ENCODE data around the gene TMEM154. TPM values are rescaled to one million over a fixed set of nuclear protein-coding genes. Genes with fewer than 3 reads are reported as not detected.

The TMEM154 gene
- total RNA-seq, 1 donor, result 11.2 TPM

GRCh38 chr4:152719801-152720556 lies 40.2 kb upstream of the TMEM154 start:
- peak overlapping the region; percentile 3 for H3K4me3 ChIP-seq (ENCODE audit: low read depth, low read length)
- TF ChIP-seq CTCF (IDR thresholded peaks at IDR 0.05; ENCODE audit: insufficient read depth, low read depth, low read length), result no peak
- DNase-seq (ENCODE audit: low read depth), result no peak

GRCh38 chr4:152719291-152719690 lies 39.5 kb upstream of the TMEM154 start:
- no peak overlapping the region for H3K4me3 ChIP-seq (ENCODE audit: low read depth, low read length)
- TF ChIP-seq CTCF (IDR thresholded peaks at IDR 0.05; ENCODE audit: insufficient read depth, low read depth, low read length), result no peak
- no peak for DNase-seq (ENCODE audit: low read depth)

GRCh38 chr4:152715076-152715475 lies 35.3 kb upstream of the TMEM154 start:
- H3K4me3 ChIP-seq (ENCODE audit: low read depth, low read length), result no peak overlapping the region
- TF ChIP-seq CTCF (IDR thresholded peaks at IDR 0.05; ENCODE audit: insufficient read depth, low read depth, low read length), result no peak
- DNase-seq (ENCODE audit: low read depth), result no peak

GRCh38 chr4:152713951-152714705 lies 34.3 kb upstream of the TMEM154 start:
- no peak for TF ChIP-seq CTCF (IDR thresholded peaks at IDR 0.05; ENCODE audit: insufficient read depth, low read depth, low read length)
- no peak overlapping the region for H3K4me3 ChIP-seq (ENCODE audit: low read depth, low read length)

GRCh38 chr4:152709675-152710438 lies 30.1 kb upstream of the TMEM154 start:
- no peak for DNase-seq (ENCODE audit: low read depth)
- TF ChIP-seq CTCF (IDR thresholded peaks at IDR 0.05; ENCODE audit: insufficient read depth, low read depth, low read length), result no peak
- no peak overlapping the region for H3K4me3 ChIP-seq (ENCODE audit: low read depth, low read length)

More at GRCh38 chr4:152713951-152714705, 34.3 kb upstream of the TMEM154 start:
- DNase-seq (ENCODE audit: low read depth), result no peak

- no peak overlapping the region for H3K4me3 ChIP-seq (ENCODE audit: low read depth, low read length)
- TF ChIP-seq CTCF (IDR thresholded peaks at IDR 0.05; ENCODE audit: insufficient read depth, low read depth, low read length), result no peak
- DNase-seq (ENCODE audit: low read depth), result no peak
These were observed 29.0 kb upstream of the TMEM154 start for GRCh38 chr4:152708796-152709195.

Measured in fibroblast of villous mesenchyme (primary cell).